Measurements from ENCODE around the gene ABTB2.

The ABTB2 gene

GRCh38 chr11:34333787-34334186 lies 24.0 kb downstream of the ABTB2 start:
- no peak for TF ChIP-seq RARB (CRISPR knock-in tag; IDR thresholded peaks at IDR 0.05)
- TF ChIP-seq CREB5 (CRISPR knock-in tag; IDR thresholded peaks at IDR 0.05; ENCODE audit: low read depth), result no peak
- no peak for TF ChIP-seq CSDC2 (CRISPR knock-in tag; IDR thresholded peaks at IDR 0.05)
- no peak for TF ChIP-seq ZNF70 (CRISPR knock-in tag; IDR thresholded peaks at IDR 0.05)
- no peak for TF ChIP-seq ZNF8 (CRISPR knock-in tag; IDR thresholded peaks at IDR 0.05)
- TF ChIP-seq ARNTL (CRISPR knock-in tag; IDR thresholded peaks at IDR 0.05; ENCODE audit: borderline replicate concordance, low read depth), result no peak
- TF ChIP-seq OSR1 (CRISPR knock-in tag; IDR thresholded peaks at IDR 0.05), result no peak
- no peak for TF ChIP-seq TCF4 (CRISPR knock-in tag; IDR thresholded peaks at IDR 0.05; ENCODE audit: borderline replicate concordance)
- TF ChIP-seq ZFP3 (CRISPR knock-in tag; IDR thresholded peaks at IDR 0.05), result no peak
- no peak for TF ChIP-seq PPARA (CRISPR knock-in tag; IDR thresholded peaks at IDR 0.05; ENCODE audit: borderline replicate concordance)
- TF ChIP-seq TSHZ2 (CRISPR knock-in tag; IDR thresholded peaks at IDR 0.05), result no peak
- TF ChIP-seq SNAI2 (CRISPR knock-in tag; IDR thresholded peaks at IDR 0.05), result no peak
- TF ChIP-seq, protein P1, sequence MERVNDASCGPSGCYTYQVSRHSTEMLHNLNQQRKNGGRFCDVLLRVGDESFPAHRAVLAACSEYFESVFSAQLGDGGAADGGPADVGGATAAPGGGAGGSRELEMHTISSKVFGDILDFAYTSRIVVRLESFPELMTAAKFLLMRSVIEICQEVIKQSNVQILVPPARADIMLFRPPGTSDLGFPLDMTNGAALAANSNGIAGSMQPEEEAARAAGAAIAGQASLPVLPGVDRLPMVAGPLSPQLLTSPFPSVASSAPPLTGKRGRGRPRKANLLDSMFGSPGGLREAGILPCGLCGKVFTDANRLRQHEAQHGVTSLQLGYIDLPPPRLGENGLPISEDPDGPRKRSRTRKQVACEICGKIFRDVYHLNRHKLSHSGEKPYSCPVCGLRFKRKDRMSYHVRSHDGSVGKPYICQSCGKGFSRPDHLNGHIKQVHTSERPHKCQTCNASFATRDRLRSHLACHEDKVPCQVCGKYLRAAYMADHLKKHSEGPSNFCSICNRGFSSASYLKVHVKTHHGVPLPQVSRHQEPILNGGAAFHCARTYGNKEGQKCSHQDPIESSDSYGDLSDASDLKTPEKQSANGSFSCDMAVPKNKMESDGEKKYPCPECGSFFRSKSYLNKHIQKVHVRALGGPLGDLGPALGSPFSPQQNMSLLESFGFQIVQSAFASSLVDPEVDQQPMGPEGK (CRISPR knock-in tag; IDR thresholded peaks at IDR 0.05; ENCODE audit: borderline replicate concordance), result no peak
- ATAC-seq, result no peak

GRCh38 chr11:34332524-34332923 lies 25.3 kb downstream of the ABTB2 start:
- TF ChIP-seq ESRRG (CRISPR knock-in tag; IDR thresholded peaks at IDR 0.05) (no peak), ZNF8 (CRISPR knock-in tag; IDR thresholded peaks at IDR 0.05) (no peak), ARNTL (CRISPR knock-in tag; IDR thresholded peaks at IDR 0.05; ENCODE audit: borderline replicate concordance, low read depth) (no peak), PPARA (CRISPR knock-in tag; IDR thresholded peaks at IDR 0.05; ENCODE audit: borderline replicate concordance) (no peak), OSR1 (CRISPR knock-in tag; IDR thresholded peaks at IDR 0.05) (no peak), ZFP3 (CRISPR knock-in tag; IDR thresholded peaks at IDR 0.05) (no peak), BACH2 (CRISPR knock-in tag; IDR thresholded peaks at IDR 0.05; ENCODE audit: borderline replicate concordance) (no peak), TOX (CRISPR knock-in tag; IDR thresholded peaks at IDR 0.05; ENCODE audit: borderline replicate concordance) (no peak), RARB (CRISPR knock-in tag; IDR thresholded peaks at IDR 0.05) (no peak), ISL1 (CRISPR knock-in tag; IDR thresholded peaks at IDR 0.05) (no peak), ZNF565 (CRISPR knock-in tag; conservative IDR thresholded peaks at IDR 0.05; ENCODE audit: low read depth) (no peak), GLIS3 (CRISPR knock-in tag; IDR thresholded peaks at IDR 0.05) (no peak), POU6F1 (CRISPR knock-in tag; IDR thresholded peaks at IDR 0.05; ENCODE audit: borderline replicate concordance, low read depth) (no peak), ZC3H10 (CRISPR knock-in tag; IDR thresholded peaks at IDR 0.05) (no peak), TSHZ2 (CRISPR knock-in tag; IDR thresholded peaks at IDR 0.05) (no peak), SNAI2 (CRISPR knock-in tag; IDR thresholded peaks at IDR 0.05) (no peak)
- TF ChIP-seq, protein P1 (CRISPR knock-in tag; IDR thresholded peaks at IDR 0.05; ENCODE audit: borderline replicate concordance), result no peak
- no peak for ATAC-seq

Data from SK-N-SH treated with all-trans-retinoic acid at 6 μM for 48 hours (cell line).